ENCODE results near the gene PCDHGA5. TPM values are rescaled to one million over a fixed set of nuclear protein-coding genes. Genes with fewer than 3 reads are reported as not detected.

Gene PCDHGA5
- polyA plus RNA-seq, 3 donors: not detected

- peak within 1 kb of the TSS in 1 of 3 experiments; percentile 48 for H3K4me3 ChIP-seq (replicated peaks in 1 of 3; ENCODE audit: low read depth in 2 of 3, low read length in 3 of 3)
These were observed 18.7 kb downstream of the PCDHGA5 start, which contains the start of gene PCDHGA7 for GRCh38 chr5:141382469-141383294. Gene PCDHGA7, plus strand, starts transcription at chr5:141382742. Its CDS starts 158 bp downstream, at chr5:141382900.

More at GRCh38 chr5:141382469-141383294, 18.7 kb downstream of the PCDHGA5 start, which contains the start of gene PCDHGA7:
- Histone ChIP-seq H3K9me3 (replicated peaks in 1 of 2; ENCODE audit: control insufficient read depth in 1 of 2, insufficient read depth in 1 of 2, low read length in 2 of 2) (peaks cover 27 to 52% of the 10 kb centered on the region in 2 donors), H3K9ac (ENCODE audit: insufficient read depth, low read length, poor library complexity, severe bottlenecking) (no peak within 1 kb of the TSS), H2AFZ (ENCODE audit: insufficient read depth, low read depth, low read length, poor library complexity, severe bottlenecking) (no peak within 1 kb of the TSS), H3K36me3 (replicated peaks in 1 of 2; ENCODE audit: control insufficient read depth in 1 of 2, insufficient read depth in 2 of 2, low read length in 2 of 2) (no peaks in the 10 kb centered on the region), H4K20me1 (ENCODE audit: insufficient read depth, low read length) (no peaks in the 10 kb centered on the region), H3K27me3 (ENCODE audit: control insufficient read depth in 2 of 2, insufficient read depth in 2 of 2, low read length in 2 of 2) (peaks cover 34 to 80% of the 10 kb centered on the region in 2 donors), H3K27ac (ENCODE audit: low read depth in 1 of 2, low read length in 2 of 2) (no peak within 1 kb of the TSS), H3K4me1 (ENCODE audit: control insufficient read depth in 1 of 2, insufficient read depth in 2 of 2, low read length in 2 of 2) (no peaks in the 10 kb centered on the region), H3K79me2 (ENCODE audit: insufficient read depth, low read length) (no peaks in the 10 kb centered on the region), H3K4me2 (replicated peaks; ENCODE audit: extremely low read depth, low read length, poor library complexity, severe bottlenecking) (peak within 1 kb of the TSS; percentile 42)
- Mint-ChIP-seq H3K27ac (no peak within 1 kb of the TSS), H3K4me1 (peaks cover 4% of the 10 kb centered on the region), H3K4me3 (peak within 1 kb of the TSS; percentile 64 to 65), H3K27me3 (ENCODE audit: low read depth in 3 of 3) (peaks cover 39 to 64% (median 52%) of the 10 kb centered on the region in 3 donors), H3K9me3 (peaks cover 24 to 58% (median 50%) of the 10 kb centered on the region in 7 donors), H3K36me3 (peaks cover 0 to 5% of the 10 kb centered on the region in 2 donors)
- 12% methylated on average over 27 of the region's 37 CpGs for WGBS (ENCODE audit: insufficient coverage)
- intact Hi-C loops (cut with micrococcal nuclease): no loop called here
- no peak for TF ChIP-seq CTCF (IDR thresholded peaks at IDR 0.05)
- DNase-seq: no peak
